NCI-H1694 treated with DMSO at 0.1 percent for 48 hours (cell line): ENCODE measurements around the gene FAM234B.

Experiments
- DNase-seq: peaks from one replicate; lab custom pipeline; 2025; lab: John Stamatoyannopoulos, UW

Gene FAM234B, protein sequence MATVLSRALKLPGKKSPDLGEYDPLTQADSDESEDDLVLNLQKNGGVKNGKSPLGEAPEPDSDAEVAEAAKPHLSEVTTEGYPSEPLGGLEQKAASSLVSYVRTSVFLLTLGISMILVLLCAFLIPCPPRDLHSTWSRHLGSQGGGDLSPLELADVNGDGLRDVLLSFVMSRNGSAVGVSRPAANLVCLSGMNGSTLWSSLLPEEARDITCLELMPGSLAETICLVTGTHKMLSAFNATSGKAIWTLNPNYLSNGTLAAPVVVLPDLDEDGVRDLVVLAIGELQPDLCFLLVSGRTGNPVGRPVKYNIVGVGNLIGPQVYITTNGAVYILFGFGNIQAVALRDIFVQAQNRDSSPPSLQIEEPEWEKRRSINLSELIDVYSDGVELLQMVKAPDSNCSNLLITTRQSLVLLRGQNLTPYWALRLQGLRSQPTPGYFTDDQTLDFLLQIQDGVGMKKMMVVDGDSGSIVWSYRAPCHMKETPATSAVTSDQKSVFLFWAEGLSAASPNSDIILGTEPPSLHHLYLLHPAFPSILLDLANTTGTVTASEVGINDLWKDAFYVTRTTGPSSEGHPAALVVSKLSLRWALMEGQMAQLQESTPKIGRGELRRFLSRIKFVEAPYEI

GRCh38 chr12:13044002-13044905, at the start of gene FAM234B:
Gene FAM234B (plus strand): TSS chr12:13044381. CDS start chr12:13044404, 23 bp downstream.
- DNase-seq: peak; percentile 82

GRCh38 chr12:12995088-12995487, 49.1 kb upstream of the FAM234B start:
- no peak for DNase-seq

DNA sequence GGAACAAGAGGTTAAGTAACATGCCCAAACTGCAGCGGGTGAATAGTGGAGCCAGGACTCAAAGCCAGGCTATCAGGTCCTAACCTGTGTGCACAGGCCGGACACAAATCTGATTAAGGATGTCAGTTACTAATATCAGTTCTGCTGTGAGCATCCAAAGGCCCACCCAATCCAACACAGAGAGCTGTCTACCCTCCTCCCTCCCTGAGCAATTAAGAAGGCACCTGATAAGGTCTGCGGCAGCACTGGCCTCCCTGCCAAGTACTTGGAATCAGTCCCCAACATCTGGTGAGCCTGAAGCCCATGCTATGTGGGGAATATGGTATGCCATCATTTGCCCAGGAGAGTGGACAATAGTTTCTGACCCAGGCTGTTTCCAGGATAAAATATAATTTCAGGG, 48.0 kb upstream of the FAM234B start:
- no peak for DNase-seq

GRCh38 chr12:12997156-12997555, 47.0 kb upstream of the FAM234B start:
- no peak for DNase-seq

DNA sequence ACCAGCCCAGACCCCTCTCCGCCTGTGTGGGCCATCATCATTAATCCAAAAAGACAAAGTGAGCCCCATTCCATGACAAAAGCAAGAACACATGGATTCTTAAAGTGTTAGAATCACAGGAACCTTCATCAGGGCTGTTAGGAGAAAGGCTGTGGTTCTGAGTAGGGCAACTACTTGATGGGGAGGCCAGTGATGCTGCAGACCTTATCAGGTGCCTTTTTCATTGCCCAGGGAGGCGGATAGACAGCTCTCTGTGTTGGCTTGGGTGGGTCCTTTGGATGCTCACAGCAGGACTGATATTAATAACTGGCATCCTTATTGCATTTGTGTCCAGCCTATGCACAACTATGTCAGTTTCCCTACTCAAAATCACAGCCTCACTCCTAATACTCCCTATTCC, 46.4 kb upstream of the FAM234B start:
- DNase-seq: no peak

DNA sequence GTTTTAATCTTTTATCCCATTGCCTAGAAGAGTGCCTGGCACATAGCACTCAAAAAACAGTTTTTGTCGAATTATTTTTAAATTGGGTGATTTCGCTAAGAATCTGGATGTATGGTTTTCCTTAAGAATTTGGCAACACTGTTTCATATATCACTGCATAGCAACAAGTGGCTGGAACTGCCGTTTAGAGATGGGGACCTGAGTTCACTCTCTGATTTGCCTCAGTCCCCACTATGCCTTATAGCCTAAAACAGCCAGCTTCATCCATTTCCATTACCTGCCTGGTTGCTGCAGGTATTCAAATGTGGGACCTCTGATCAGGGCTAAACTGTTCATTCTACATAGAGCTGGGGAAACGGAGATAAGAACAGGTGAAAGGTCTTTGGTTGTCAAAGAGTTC, 45.9 kb upstream of the FAM234B start:
- DNase-seq: no peak

- no peak for DNase-seq
Observed at GRCh38 chr12:12999271-12999958, 44.8 kb upstream of the FAM234B start.

DNA sequence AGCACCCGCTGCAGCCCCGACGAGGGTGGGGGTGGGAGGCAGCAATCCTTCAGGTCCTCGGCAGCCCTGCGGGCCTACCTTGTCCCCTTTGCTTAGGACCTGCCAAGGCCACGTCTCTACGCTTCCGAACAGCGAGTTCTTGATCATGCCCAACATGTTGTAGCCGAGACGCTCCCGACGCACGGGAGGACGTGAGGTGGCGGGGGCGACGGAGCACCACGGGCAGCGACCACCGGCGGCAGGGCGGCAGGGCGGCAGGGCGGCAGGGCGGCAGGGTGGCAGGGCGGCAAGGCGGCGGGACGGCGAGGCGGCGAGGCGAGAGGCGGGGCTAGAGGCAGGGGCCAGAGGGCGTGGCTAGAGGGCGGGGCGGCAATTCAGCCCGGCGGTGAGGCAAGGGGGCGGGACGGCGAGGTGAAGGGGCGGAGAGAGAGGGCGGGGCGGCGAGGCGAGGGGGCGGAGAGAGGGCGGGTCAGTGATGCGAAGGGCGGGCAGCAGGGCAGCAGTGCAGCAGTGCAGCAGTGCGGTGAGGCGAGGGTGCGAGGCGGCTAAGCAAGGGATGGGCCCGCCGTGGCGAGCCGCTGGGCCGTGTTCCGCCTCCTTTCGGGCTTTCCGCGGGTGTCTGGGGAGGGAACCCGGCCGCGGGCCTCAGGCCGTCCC, 44.1 kb upstream of the FAM234B start, which contains the start of gene HEBP1:
HEBP1 (minus strand) TSS at position 307 of the 657 bp plus-strand sequence; CDS start at position 156, 151 bp downstream.
- peak; percentile 68 for DNase-seq

DNA sequence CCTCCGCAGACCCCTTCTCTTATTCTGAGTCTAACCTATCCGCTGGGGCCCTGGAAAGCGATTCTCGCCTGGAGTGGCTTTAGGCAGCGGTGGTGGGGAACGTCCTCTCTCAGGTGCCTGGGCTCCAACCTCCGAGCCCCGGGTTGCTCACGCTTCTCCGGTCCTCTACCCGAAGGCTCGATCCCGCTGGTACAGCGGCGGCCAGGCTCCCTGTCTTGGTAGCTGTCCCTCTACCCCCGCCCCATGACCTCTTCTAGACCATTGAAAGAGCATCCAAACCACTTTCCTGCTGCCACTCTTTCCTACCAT, 43.6 kb upstream of the FAM234B start:
- peak; percentile 66 for DNase-seq

- DNase-seq: peak; percentile 65
Observed at GRCh38 chr12:13000925-13001774, 43.0 kb upstream of the FAM234B start.

DNA sequence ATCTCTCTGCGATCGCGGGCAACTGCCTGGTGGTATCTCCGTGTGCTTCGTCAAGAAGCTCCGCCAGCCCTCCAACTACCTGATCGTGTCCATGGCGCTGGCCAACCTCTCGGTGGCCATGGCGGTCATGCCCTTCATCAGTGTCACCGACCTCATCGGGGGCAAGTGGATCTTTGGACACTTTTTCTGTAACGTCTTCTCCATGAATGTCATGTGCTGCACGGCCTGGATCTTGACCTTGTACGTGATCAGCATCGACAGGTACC, 42.5 kb upstream of the FAM234B start:
- DNase-seq: no peak

DNA sequence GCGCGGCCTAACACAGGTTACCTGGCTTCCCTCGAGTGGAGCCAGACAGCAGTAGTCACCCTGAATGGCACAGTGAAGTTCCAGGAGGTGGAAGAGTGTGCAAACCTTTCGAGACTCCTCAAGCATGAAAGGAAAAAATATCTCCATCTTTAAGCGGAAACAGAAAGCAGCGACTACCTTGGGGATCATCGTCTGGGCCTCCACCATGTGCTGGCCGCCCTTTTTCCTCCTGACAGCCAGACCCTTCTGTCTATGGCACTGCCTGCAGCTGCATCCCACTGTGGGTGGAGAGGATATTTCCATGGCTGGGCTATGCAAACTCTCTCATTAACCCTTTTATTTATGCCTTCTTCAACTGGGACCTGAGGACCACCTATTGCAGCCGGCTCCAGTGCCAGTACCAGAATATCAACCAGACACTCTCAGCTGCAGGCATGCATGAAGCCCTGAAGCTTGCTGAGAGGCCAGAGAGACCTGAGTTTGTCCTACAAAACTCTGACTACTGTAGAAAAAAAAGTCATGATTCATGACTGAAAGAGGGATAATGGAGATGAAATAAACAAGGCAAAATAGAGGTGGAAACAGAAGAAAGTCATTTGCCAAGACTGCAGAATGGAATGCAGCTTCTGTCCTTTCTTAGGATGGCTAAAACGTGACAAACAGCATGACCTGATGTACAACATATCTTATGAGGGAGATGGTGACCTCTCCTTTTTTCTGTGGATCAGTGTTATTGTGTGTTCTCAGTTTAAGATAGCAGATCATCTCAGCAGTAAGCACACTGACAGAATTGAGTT, 41.7 kb upstream of the FAM234B start:
- no peak for DNase-seq

- no peak for DNase-seq
Observed at GRCh38 chr12:13004361-13004760, 39.8 kb upstream of the FAM234B start.

DNA sequence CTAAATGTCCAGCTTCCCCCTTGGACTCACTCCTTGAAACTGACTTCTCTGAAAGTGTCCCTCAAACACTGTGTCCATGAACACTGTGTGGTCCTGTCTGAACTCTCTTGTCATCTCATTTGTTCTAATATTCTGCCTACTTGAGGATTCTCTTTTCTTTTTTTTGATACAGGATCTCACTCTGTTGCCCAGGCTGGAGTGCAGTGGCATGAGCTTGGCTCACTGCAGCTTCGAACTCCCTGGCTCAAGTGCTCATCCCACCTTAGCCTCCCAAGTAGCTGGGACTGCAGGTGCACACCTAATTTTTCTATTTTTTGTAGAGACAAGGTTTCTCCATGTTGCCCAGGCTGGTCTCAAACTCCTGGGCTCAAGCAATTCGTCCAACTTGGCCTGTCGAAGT, 39.2 kb upstream of the FAM234B start:
- DNase-seq: no peak

- no peak for DNase-seq
Observed at GRCh38 chr12:13005649-13006048, 38.5 kb upstream of the FAM234B start.

- no peak for DNase-seq
Observed at GRCh38 chr12:13007496-13008233, 36.5 kb upstream of the FAM234B start.

- DNase-seq: no peak
Observed at GRCh38 chr12:13008741-13009380, 35.3 kb upstream of the FAM234B start.

- no peak for DNase-seq
Observed at GRCh38 chr12:13011098-13011497, 33.1 kb upstream of the FAM234B start.

DNA sequence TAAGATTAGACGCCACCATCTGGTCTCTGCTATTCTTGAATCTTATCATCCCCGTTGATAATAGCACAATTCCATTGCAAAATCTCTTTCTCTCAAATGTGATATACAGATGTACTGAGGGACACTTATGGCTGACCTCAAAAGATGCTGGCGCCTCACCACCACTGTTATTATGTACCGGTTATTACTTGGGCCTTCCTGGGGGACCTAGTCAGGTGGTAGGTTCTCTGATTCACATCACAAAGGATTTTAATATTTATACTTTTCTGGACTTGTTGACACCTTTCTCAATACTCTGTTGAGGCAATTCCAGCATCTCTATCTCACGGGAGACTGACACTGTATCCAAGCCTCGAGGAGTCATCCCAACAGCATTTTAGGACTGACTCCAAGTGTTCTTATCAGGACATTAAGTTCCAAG, 21.3 kb upstream of the FAM234B start:
- DNase-seq: no peak
